Testis (tissue), 3 donors: ENCODE results near the gene MYB. TPM values are rescaled to one million over a fixed set of nuclear protein-coding genes. Genes with fewer than 3 reads are reported as not detected.

Experiments used
- DNase-seq: peaks from one replicate; pipeline ENCODE4 v3.0.0-alpha.2; 2019
- H3K27ac ChIP-seq, 2 donors: fragments of 200-600 bp; sonication (generic); one replicate each; pipeline ENCODE4 v1.5.1; 2019
- H3K27me3 ChIP-seq: fragments of 200-600 bp; sonication (generic); one replicate; pipeline ENCODE4 v1.5.1; 2019
- H3K36me3 ChIP-seq: fragments of 200-600 bp; sonication (generic); one replicate; pipeline ENCODE4 v1.5.1; 2017; ENCODE audit warnings: low read depth; ENCODE audit errors: missing control alignments
- H3K4me1 ChIP-seq: fragments of 200-600 bp; sonication (generic); one replicate; pipeline ENCODE4 v1.5.1; 2019
- H3K4me3 ChIP-seq, 2 donors: fragments of 200-600 bp; sonication (generic); one replicate each; pipeline ENCODE4 v1.5.1; 2017 to 2019
- H3K9me3 ChIP-seq: fragments of 200-600 bp; sonication (generic); one replicate; pipeline ENCODE4 v1.5.1; 2017
- CTCF ChIP-seq, 3 experiments: fragments of 450-650 bp in 2 of 3; fragments of 200-600 bp in 1 of 3; sonication (generic) in 1 of 3; IDR thresholded peaks; one replicate each; pipeline ENCODE4 v1.5.1; 2016 to 2019; ENCODE audit warnings: antibody characterized with exemption in 3 of 3, mild to moderate bottlenecking in 2 of 3, moderate library complexity in 1 of 3
- POLR2A ChIP-seq: fragments of 450-650 bp; IDR thresholded peaks from one replicate; pipeline ENCODE4 v1.6.1; 2017; ENCODE audit warnings: antibody characterized with exemption, mild to moderate bottlenecking, moderate library complexity
- whole genome bisulfite sequencing, 2 donors: methylation state at CpG; one replicate each; pipeline ENCODE4 v1.1.5; 2018; 5-methylcytosine and 5-hydroxymethylcytosine counted together
- intact Hi-C: fragments of 100-400 bp; cut with DNase I; formaldehyde crosslinking; loops from one replicate; pipeline ENCODE4 v1.15.1; 2023; ENCODE audit warnings: low total_unique reads
- microRNA-seq, 2 donors: library from miRNA; unstranded; fragments of <30 nt; microRNA quantifications; one replicate each; pipeline ENCODE4, GENCODE V29; 2016; ENCODE audit warnings: borderline number of aligned reads in 2 of 2, borderline replicate concordance in 1 of 2
- polyA plus RNA-seq: library from polyadenylated mRNA; stranded (reverse); fragments of 350-450 nt; fragmentation: Illumina TruSeq; extraction: RNeasy Lipid Tissue Mini Kit (QIAGEN cat#74804); gene quantifications from one replicate; pipeline ENCODE4 v1.2.3, GENCODE V29; 2014; ENCODE audit warnings: low read depth, low replicate concordance; ENCODE audit not compliant: insufficient read depth
- small RNA-seq, 2 donors: library from RNA; depleted of rRNA; stranded (forward); fragments of <200 nt; gene quantifications; one replicate each; pipeline ENCODE3, GENCODE V24; 2016
- total RNA-seq, 2 donors: library from RNA; depleted of rRNA; stranded (reverse); fragments of >200 nt; gene quantifications; one replicate each; pipeline ENCODE4 v1.2.3, GENCODE V29; 2016

The MYB gene
- total and polyA plus RNA-seq, 3 donors from 2014 or later = 1.5 to 3.7 (median 1.8) TPM

GRCh38 chr6:135268740-135269139, 87.6 kb downstream of the MYB start:
- 94 to 96% methylated on average over 3 of the region's 3 CpGs for WGBS, 2 donors
- Histone ChIP-seq H3K27ac (no peak overlapping the region), H3K9me3 (no peaks in the 10 kb centered on the region), H3K4me3 (no peak overlapping the region), H3K36me3 (no peaks in the 10 kb centered on the region), H3K27me3 (no peaks in the 10 kb centered on the region), H3K4me1 (no peaks in the 10 kb centered on the region)
- TF ChIP-seq CTCF (IDR thresholded peaks at IDR 0.05) (no peak), POLR2A (no peak)
- intact Hi-C loops = no loop called here
- DNase-seq = no peak

Small RNA genes within 50 kb of the gene (microRNA-seq; reads per million reads assigned to microRNA genes)
- gene MIR548A2 = 0 reads per million in 2 donors

Small RNA genes within 50 kb of the gene (small RNA-seq; reads per million reads assigned to genes)
- gene MIR548A2 = 0 reads per million in 2 donors

Other genes with a start within 250 kb of the MYB start
- 1 to 10 TPM in 1 of 2 donors, under 1 TPM in 1; 0.87 to 4.9 TPM for gene ALDH8A1, start 231.2 kb upstream of the MYB start, total RNA-seq
- gene ALDH8A1, start 231.2 kb upstream of the MYB start, polyA plus RNA-seq = 0.38 TPM
- gene HBS1L, start 126.5 kb upstream of the MYB start, total RNA-seq = 10 to 100 TPM; 41.1 to 54.9 TPM
- 51.8 TPM for gene HBS1L, start 126.5 kb upstream of the MYB start, polyA plus RNA-seq